Body of pancreas (tissue), 4 donors: ENCODE results near the gene GPR158. TPM values are rescaled to one million over a fixed set of nuclear protein-coding genes. Genes with fewer than 3 reads are reported as not detected.
"Not testable (repeated sequence)": the region's sequence is repeated elsewhere in the genome, so short reads cannot be mapped to it uniquely, and the experiment has no call there.

Experiments
- ATAC-seq: fragments of 150-250 bp; one replicate; pipeline ENCODE4 v1.9.1; 2016
- DNase-seq, 4 donors: peaks; one replicate each; pipeline ENCODE4 v3.0.0-alpha.2; 2019
- H3K27ac ChIP-seq, 4 donors: fragments of 200-600 bp; sonication (generic); 1 replicate in 3 of 4; 2 replicates in 1 of 4; pipeline versions ENCODE4 v1.5.1 to v1.6.1; 2016 to 2019; ENCODE audit warnings: mild to moderate bottlenecking in 1 of 4, mixed read lengths in 1 of 4, moderate library complexity in 1 of 4
- H3K27me3 ChIP-seq, 2 donors: fragments of 200-600 bp; sonication (generic); one replicate each; pipeline ENCODE4 v1.6.0; 2016; ENCODE audit warnings: mild to moderate bottlenecking in 1 of 2
- H3K36me3 ChIP-seq, 2 donors: fragments of 200-600 bp; sonication (generic); replicated peaks in 1 of 2; 2 replicates each; pipeline ENCODE4 v1.5.1; 2016; ENCODE audit warnings: low read depth in 2 of 2; ENCODE audit not compliant: insufficient read depth in 1 of 2
- H3K4me1 ChIP-seq: fragments of 200-600 bp; sonication (generic); one replicate; pipeline ENCODE4 v1.6.0; 2016
- H3K4me3 ChIP-seq, 2 donors: fragments of 200-600 bp; sonication (generic); 1 replicate in 1 of 2; 2 replicates in 1 of 2; pipeline ENCODE4 v1.5.1; 2016 to 2019
- H3K9me3 ChIP-seq, 3 donors: fragments of 200-600 bp; sonication (generic); 1 replicate in 2 of 3; 2 replicates in 1 of 3; pipeline ENCODE4 v1.5.1; 2016
- POLR2A ChIP-seq, 3 donors: fragments of 450-650 bp; IDR thresholded peaks; one replicate each; pipeline ENCODE4 v1.6.1; 2016; ENCODE audit warnings: antibody characterized with exemption in 3 of 3, mild to moderate bottlenecking in 2 of 3
- WGBS, 2 donors: methylation state at CpG; one replicate each; pipeline ENCODE4 v1.1.5; 2017; 5-methylcytosine and 5-hydroxymethylcytosine counted together
- intact Hi-C: fragments of 100-400 bp; cut with DNase I; formaldehyde crosslinking; loops from one replicate; pipeline ENCODE4 v1.15.1; 2023
- total RNA-seq, 2 donors: library from RNA; depleted of rRNA; stranded (reverse); fragments of >200 nt; gene quantifications; one replicate each; pipeline ENCODE4 v1.1.0, GENCODE V29; 2016
- TF ChIP-seq, protein P1 (sequence below), 7 experiments: fragments of 450-650 bp in 4 of 7; fragments of 200-600 bp in 3 of 7; sonication (generic) in 3 of 7; IDR thresholded peaks; one replicate each; pipeline ENCODE4 v1.5.1; 2016 to 2019; ENCODE audit warnings: antibody characterized with exemption in 7 of 7

Gene GPR158
- total RNA-seq, 2 donors from 2014 or later, result 0.52 TPM; not detected in 1

DNA sequence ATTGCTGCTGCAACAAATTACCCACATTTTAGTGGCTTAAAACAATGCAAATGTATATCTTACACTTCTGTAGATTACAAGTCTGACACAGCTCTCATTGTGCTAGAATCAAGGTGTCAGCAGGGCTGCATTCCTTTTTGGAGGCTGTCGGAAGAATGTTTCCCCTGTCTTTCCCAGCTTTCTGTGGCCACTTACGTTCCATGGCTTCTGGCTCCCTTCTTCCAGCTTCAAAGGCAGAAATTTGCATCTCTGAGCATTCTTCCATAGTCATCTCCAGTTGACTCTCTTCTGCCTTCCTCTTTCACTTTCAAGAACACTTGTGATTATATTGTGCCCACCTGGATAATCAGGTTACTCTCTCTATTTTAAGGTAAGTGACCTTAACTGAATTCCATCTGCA lies 125.3 kb downstream of the GPR158 start:
- no peaks in the 10 kb centered on the region for H3K36me3 ChIP-seq
- no peaks in the 10 kb centered on the region for H3K9me3 ChIP-seq
- no peak overlapping the region for H3K27ac ChIP-seq
- H3K4me1 ChIP-seq, result no peaks in the 10 kb centered on the region
- no peak overlapping the region for H3K4me3 ChIP-seq
- 32 to 45% methylated on average over 2 of the region's 2 CpGs for WGBS, 2 donors
- TF ChIP-seq, protein P1, sequence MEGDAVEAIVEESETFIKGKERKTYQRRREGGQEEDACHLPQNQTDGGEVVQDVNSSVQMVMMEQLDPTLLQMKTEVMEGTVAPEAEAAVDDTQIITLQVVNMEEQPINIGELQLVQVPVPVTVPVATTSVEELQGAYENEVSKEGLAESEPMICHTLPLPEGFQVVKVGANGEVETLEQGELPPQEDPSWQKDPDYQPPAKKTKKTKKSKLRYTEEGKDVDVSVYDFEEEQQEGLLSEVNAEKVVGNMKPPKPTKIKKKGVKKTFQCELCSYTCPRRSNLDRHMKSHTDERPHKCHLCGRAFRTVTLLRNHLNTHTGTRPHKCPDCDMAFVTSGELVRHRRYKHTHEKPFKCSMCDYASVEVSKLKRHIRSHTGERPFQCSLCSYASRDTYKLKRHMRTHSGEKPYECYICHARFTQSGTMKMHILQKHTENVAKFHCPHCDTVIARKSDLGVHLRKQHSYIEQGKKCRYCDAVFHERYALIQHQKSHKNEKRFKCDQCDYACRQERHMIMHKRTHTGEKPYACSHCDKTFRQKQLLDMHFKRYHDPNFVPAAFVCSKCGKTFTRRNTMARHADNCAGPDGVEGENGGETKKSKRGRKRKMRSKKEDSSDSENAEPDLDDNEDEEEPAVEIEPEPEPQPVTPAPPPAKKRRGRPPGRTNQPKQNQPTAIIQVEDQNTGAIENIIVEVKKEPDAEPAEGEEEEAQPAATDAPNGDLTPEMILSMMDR (IDR thresholded peaks at IDR 0.05), result no peak
- TF ChIP-seq POLR2A (IDR thresholded peaks at IDR 0.05), result no peak
- DNase-seq (no peak), ATAC-seq (no peak)
- no peaks in the 10 kb centered on the region for H3K27me3 ChIP-seq
- intact Hi-C loops, result no loop called here

DNA sequence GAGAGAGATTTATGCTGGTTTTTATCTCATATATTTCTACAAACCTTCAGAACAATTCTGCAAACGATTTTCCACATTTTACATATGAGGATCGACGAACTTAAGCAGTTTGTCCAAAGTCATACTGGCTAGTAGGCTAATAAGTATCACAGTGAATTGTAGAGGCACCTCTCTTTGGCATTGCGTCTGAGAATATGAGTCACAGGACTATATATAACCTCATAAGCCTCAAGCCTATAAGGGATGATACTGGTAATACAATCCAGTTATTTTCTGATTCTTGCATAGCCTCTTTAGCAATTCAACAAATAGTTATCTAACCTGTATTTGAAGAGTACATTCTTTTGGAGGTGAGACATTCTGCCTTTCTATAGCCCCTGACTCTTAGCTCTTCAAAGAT lies 129.8 kb downstream of the GPR158 start:
- TF ChIP-seq, protein P1 (IDR thresholded peaks at IDR 0.05), result no peak
- no peak for TF ChIP-seq POLR2A (IDR thresholded peaks at IDR 0.05)

GRCh38 chr10:25306386-25306785 lies 131.6 kb downstream of the GPR158 start:
- no peaks in the 10 kb centered on the region for H3K36me3 ChIP-seq
- H3K27me3 ChIP-seq, result no peaks in the 10 kb centered on the region
- WGBS, 2 donors, result 49 to 71% methylated on average over 1 of the region's 1 CpG
- H3K4me3 ChIP-seq, result no peak overlapping the region
- intact Hi-C loops, result no loop called here
- DNase-seq (no peak), ATAC-seq (no peak)
- no peaks in the 10 kb centered on the region for H3K9me3 ChIP-seq
- H3K4me1 ChIP-seq, result no peaks in the 10 kb centered on the region
- TF ChIP-seq, protein P1 (IDR thresholded peaks at IDR 0.05), result no peak
- no peak for TF ChIP-seq POLR2A (IDR thresholded peaks at IDR 0.05)
- H3K27ac ChIP-seq, result no peak overlapping the region

More for the DNA sequence above, 129.8 kb downstream of the GPR158 start:
- H3K9me3 ChIP-seq, result no peaks in the 10 kb centered on the region
- no peak overlapping the region for H3K4me3 ChIP-seq
- no peak overlapping the region for H3K27ac ChIP-seq
- ATAC-seq, result no peak
- no peaks in the 10 kb centered on the region for H3K36me3 ChIP-seq
- WGBS, 2 donors, result 55 to 60% methylated on average over 4 of the region's 4 CpGs
- H3K4me1 ChIP-seq, result no peaks in the 10 kb centered on the region
- DNase-seq, result no peak
- H3K27me3 ChIP-seq, result no peaks in the 10 kb centered on the region
- intact Hi-C loops, result no loop called here

GRCh38 chr10:25308278-25308677 lies 133.5 kb downstream of the GPR158 start:
- no peak for ATAC-seq
- intact Hi-C loops, result no loop called here
- Histone ChIP-seq H3K4me3 (no peak overlapping the region), H3K36me3 (no peaks in the 10 kb centered on the region), H3K27me3 (no peaks in the 10 kb centered on the region), H3K27ac (no peak overlapping the region), H3K9me3 (no peaks in the 10 kb centered on the region), H3K4me1 (no peaks in the 10 kb centered on the region)
- whole genome bisulfite sequencing, 2 donors, result 57 to 76% methylated on average over 2 to 3 of the region's 3 CpGs
- DNase-seq, result no peak
- TF ChIP-seq, protein P1 (IDR thresholded peaks at IDR 0.05), result no peak
- no peak for TF ChIP-seq POLR2A (IDR thresholded peaks at IDR 0.05)

DNA sequence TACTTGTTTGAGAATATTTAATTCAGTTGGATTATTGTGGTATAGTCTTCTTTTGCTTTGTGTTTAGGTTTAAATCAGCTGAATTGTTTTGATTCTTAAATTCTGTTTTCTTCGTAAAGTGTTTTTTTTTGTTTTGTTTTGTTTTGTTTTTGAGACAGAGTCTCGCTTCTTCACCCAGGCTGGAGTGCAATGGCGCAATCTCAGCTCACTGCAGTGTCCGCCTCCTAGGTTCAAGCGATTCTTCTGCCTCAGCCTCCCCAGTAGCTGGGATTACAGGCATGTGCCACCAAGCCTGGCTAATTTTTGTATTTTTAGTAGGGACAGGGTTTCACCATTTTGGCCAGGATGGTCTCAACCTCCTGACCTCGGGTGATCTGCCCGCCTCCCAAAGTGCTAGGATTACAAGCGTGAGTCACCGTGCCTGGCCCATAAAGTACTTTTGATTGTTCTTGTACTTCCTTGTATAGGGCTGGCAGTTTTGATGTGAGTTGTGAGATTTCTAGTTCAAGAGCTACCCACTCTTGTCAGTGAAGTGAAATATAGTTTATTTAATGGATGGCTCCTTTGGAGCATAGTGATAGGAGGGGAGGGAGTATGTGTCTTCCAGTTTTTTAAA lies 142.9 kb downstream of the GPR158 start:
- ATAC-seq, H3K36me3 ChIP-seq: not testable (repeated sequence)
- WGBS, 2 donors, result 81 to 90% methylated on average over 9 of the region's 9 CpGs

More for the DNA sequence above, 142.9 kb downstream of the GPR158 start:
- H3K9me3 ChIP-seq, H3K4me1 ChIP-seq, DNase-seq, H3K4me3 ChIP-seq, intact Hi-C loops, H3K27me3 ChIP-seq, H3K27ac ChIP-seq: not testable (repeated sequence)
